NOMO-1 treated with DMSO at 0.1 percent for 48 hours (cell line): ENCODE data around the gene PPP2R5B.
A peak's percentile ranks its signal among the peaks of the same experiment; 100 is the strongest.

Experiments used
- DNase-seq: peaks from one replicate; lab custom pipeline; 2025; ENCODE audit not compliant: unreplicated experiment; lab: John Stamatoyannopoulos, UW

PPP2R5B gene

DNA sequence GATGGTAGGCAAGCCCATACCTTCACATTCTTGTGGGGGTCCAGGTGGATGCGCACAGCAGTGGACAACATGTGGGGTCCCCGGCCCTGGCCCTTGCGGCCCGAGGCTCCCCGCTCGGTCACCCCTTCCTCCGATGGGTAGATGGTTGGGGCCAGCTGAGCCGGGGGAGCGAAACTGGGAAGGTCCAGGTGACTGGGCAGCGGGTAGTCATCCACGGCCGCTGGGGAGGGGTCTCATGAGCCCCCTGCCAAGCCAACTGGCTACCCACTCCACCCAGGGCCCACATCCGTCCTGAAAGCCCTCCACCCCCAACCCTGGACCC, 18.2 kb upstream of the PPP2R5B start:
- DNase-seq = no peak

DNA sequence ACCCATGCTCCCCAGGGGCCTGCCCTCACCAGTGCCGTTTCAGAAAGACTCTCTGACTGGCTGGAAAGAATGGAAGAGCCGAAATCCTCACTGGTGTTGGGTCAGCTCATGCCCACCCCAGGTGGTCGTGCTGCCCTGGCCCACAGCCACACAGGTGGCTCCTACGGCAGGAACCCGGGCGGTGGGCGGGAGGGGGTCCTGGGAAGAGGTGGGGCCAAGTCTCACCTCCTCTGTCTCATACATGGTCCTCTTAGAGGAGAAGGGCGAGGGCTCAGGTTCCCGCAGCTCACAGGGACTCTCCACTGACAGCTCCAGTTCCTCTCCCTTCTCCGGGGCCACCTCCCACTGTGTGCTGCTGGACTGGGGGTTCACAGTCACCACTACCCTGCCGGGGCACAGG, 15.7 kb upstream of the PPP2R5B start:
- no peak for DNase-seq

DNA sequence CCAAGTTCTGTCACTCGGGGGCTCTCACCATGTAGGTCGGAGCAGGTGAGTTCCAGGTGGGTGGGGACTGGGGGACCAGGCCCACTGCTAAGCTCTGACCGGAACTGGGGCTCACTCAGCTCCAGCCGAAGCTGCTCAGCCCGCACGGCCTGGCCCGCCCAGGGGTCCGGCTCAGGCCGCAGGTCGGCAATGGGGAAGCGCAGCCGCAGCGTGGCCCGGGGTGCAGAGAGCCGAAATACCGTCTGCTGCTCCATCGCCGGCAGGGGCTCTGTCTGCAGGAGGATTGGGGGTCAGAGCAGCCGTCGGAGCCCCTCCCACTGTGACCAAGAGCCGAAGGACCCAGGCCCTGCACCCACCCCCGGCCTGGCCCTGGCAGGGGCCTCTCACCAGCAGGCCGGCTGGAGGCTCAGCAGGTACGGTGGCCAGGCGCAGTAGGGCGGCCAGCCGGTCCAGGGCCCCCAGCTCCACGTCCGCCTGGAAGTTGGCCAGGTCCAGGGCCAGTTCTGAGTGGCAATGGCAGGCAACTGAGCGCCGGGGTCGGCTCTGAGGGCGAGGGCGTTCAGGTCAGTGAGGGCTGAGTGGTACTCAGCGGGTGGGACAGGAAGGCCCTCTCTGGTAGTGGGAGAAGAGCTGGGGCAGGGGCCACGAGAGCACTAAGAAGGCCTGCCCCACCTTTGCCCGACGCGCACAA, 14.7 kb upstream of the PPP2R5B start:
- DNase-seq = no peak

DNA sequence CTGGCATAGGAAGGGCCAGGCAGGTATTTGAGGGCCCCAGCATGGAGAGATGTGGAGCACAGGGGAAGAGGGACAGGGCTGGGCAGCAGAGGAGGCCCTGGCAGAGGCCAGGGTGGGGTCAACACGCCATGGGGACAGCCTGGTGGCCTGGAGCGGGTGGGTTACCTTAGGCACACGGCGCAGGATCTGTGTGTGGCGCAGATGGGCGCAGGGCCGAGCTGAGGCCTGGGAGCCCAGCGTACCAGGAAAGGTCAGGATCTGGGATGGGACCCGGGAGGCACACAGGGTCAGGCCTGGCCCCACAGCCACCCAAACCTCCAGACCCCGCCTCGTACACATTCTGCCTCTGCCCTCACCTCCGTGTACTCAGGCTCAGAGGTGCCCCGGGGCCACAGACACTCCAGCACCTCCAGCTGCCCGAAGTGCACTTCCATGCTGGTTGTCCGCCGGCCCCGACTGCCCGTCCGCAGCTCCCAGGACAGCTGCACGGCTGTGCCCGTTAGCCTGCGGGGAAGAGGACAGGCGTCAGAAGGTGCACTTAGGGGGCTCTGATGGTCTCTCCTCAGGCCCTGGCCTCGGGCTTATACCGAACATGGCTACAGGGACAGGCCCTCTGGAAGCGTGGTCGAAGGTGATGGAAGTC, 13.9 kb upstream of the PPP2R5B start:
- no peak for DNase-seq

DNA sequence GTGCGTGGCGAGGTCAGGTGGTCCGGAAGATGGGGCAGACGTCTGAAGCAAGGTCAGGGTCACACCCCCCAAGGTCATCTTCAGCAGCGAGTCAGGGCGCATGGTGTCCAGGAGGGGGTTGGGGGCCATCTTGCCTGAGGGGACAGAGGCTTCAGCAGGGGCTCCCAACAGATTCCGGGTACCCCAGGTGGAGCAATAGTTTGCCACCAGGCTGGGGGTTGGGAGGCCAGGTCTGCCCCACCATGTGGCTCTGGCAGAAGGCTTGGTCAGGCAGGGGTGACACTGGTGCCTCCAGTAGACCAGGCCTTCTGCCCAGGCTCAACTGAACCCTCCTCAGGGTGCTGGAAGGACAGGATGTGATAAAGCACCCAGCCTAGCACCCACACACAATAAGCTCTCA, 13.3 kb upstream of the PPP2R5B start:
- no peak for DNase-seq

DNA sequence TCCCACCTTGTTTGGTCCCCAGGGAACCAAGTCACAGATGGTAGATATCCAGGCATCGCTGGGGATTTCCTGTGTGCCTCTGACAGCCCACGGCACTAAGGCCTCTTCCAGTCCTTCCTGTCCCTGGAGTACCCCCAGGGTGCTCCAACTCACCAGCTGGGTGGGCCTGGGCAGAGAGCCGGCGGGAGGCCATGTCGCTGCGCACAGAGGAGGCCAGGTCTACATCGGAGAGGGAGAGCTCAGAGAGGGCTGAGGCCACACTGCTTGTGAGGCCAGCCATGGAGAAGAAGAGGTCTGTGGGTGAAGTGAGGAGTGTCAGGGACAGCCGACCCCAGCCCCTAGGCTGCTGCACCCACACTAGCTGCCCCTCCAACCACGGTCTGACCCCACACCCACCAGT, 12.8 kb upstream of the PPP2R5B start:
- DNase-seq = no peak

DNA sequence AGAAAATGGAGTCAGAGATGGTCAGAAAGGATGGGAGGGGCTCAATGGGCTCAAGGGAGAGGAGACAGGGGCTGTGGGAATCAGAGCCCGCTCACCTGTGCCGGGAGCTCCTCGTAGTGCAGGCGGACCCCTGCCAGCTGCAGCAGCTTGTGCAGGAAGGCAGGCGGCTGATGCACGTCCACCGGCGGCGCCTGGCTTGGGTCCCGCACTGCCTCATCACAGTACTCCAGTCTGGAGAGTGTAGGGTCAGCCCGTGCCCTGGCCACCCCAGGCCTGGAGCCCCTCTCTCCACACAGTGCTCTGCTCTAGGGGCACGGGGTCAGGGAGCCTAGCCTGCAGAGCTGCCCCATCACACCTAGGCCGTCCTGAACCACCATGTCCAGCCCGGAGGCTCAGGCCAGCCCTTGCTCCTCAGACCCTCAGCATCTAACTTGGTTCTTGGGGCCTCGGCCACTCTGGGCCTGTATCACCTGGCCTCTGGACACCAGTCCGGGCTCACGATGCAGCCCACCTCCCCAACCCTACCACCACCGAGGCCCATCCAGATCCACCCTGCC, 11.2 kb upstream of the PPP2R5B start:
- no peak for DNase-seq

DNA sequence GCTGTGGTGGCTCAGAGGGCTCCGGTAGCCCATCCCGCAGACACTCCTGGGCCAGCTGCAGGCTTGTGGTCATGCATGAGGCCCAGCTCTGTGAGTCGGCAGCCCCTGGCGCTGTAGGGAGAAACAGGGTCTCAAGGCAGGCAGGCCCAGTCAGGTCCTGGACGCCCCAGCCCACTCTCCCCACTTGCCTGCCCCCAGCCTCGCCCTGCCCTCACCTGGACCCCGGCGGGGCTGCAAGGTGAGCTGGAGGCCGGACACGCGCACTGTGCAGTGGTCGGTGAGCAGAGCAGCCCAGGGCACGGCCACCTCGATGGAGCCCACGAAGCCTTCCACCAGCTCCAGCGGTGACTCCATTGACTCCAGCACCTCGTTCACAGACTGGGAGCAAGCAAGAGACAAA, 10.4 kb upstream of the PPP2R5B start:
- no peak for DNase-seq

DNA sequence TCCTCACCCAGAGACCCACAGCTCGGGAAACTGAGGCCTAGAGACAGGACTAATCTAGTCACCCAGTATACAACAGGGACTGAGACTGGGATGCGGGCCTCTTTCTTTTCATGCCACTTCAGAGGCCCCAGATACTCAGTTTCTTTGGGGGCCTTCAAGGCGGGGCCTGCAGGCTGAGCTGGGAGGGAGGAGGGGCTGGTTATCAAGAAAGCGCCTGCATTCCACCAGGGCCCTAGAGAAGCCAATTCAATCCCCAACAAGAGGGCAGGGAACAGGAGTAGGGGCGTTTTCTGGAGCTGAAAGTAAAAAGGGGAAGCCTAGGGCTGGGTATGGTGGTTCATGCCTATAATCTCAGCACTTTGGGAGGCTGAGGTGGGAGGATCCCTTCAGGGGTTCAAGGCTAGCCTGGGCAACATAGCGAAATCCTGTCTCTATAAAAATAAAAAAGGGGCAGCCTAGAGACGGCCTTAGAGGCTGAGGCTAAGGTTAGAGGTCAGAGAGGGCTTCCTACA, 9.1 kb upstream of the PPP2R5B start:
- no peak for DNase-seq

DNA sequence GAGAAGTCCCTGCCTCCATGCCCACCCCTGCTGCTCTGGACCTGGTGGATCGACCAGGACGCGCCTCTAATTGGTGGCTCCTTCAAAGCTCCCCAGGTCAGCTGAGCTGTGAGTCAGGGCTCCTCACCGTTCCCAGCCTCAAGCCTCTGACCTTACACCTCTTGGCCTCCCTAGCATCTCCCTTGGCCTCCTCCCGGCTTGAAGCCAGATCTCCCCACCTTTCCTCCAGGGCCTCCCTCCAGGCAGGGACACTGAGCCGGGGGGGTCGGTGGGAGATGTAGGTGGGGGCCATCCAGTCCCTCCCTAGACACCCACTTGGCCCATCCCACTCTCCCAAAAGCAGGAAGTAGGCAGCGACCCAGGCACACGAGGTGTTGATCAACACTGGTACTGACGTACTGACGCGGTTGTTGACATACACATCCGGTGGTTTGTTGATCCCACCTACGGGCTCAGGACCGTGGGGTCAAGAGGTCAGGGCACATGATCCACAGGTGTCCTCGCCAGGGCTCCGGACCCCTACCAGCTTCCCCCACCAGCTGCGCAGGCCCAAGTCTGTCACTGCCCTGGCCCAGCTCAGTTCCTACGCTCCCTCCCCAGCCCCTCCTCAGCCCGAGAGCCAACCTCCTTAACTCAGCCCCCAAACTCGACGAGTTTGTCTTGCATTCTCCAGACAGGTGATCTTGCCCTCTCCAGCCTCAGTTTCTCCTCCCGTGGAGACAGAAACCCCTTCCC, 8.3 kb upstream of the PPP2R5B start:
- DNase-seq = peak; percentile 22

DNA sequence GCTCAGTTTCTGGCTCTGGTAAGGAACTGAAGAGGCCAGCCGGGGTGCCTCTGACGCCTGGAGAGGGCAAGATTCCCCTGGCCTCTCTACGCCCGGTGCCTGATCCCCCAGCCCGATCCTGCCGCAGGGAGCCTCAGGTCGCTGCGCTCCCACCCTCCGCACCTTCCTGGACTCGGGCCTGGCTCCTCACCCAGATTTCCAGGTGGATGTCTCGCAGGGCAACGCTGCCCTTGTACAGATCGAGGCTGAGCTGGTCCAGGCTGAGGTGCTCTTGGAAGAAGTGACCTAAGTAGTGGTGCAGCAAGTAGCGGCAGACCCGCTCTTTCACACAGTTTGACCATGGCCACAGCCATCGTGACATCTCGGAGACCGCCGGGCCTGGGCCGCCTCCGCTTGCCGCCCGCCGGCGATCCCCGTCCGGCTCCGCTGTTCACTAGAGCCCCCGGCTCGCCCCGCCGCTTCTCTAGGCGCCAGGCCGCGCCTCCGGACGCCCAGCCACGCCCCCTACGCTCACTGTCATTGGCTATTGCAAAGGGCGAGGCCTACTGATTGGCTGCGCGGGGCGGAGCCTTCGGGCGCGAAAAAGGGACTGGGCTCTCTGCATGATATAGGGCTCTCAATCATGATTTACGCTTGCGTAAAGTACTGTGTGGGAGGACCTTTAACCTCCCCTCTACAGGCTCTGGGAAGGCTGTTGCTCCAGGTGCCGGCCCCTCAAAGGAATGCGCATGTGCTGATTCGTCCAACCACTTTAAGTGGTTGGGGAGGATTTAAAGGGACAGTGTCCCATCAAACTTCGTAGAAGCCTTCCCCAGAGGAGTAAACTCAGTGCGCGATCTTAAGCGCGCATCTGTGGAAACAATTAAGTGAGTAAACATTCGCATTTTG, 7.5 kb upstream of the PPP2R5B start, which contains the start of gene ATG2A:
Gene ATG2A, minus strand, starts transcription at position 435 of the 888 bp plus-strand sequence. Its CDS starts 74 bp downstream, at position 361.
- DNase-seq = peak; percentile 100

DNA sequence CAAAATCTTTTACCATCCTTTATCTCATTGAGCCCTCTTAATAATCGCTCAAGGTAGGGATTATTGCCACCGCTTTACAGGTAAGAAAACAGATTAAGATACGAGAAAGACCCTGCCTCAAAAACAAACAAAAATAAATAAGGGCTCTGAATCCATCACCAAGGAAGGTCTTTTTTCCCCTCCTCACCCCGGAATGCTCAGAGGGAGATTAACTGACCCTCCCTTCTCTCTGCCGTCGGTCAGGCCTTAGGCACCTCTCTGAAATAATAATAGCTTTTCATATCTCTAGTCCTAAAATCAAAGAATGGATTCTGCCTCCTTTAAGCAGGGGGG, 6.9 kb upstream of the PPP2R5B start:
- DNase-seq = no peak

DNA sequence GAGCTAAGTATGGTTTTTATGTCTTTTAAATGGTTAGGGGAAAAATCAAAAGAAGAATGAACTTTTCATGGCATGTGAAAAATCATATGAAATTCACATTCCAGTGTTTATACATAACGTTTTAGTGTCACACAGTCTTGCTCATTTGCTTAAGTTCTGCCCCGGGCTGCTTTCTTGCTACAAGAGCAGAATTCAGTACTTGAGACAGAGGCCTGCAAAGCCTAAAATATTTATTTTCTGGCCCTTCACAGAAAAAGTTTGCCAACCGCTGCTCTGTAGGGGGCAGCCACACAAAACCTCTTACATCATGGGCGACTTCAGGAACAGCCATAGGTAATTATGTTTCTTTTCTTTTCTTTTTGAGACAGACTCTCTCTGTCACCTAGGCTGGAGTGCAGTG, 6.5 kb upstream of the PPP2R5B start:
- peak; percentile 59 for DNase-seq

DNA sequence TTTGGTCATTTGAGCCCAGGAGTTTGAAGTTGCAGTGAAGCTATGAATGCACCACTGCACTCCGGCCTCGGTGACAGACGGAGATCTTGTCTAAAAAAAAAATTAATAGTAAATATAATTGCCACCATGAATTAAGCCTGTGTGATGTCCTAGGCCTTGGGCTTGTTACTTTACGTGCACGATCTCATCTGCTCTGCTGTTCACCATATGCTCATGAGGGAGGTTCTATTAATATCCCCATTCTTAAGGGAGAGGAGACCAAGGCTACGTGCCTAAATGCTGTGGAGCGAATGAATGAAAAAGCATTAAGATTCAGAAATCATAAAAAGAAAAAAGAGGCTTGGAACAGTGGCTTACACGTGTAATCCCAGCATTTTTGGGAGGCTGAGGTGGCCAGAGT, 4.9 kb upstream of the PPP2R5B start:
- DNase-seq = no peak

DNA sequence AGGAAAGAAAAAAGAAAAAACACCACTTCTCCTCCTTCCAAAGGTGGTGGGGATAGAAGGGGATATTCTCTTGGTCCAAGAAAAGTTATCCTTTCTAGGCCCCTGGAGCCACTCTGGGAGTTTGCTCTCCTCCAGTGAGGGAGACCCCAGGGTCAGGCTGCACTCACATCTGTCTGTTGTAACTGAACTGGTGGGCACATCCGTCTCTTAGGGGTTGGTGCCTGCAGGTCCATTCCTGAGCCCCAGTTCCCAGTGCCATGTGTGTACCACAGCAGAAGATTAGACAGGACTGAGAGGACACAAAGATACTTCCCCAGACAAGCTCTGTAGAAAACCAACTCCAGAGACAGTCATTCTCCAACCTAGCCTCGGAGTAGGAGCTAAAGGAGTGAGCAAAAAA, 4.4 kb upstream of the PPP2R5B start:
- DNase-seq = no peak

DNA sequence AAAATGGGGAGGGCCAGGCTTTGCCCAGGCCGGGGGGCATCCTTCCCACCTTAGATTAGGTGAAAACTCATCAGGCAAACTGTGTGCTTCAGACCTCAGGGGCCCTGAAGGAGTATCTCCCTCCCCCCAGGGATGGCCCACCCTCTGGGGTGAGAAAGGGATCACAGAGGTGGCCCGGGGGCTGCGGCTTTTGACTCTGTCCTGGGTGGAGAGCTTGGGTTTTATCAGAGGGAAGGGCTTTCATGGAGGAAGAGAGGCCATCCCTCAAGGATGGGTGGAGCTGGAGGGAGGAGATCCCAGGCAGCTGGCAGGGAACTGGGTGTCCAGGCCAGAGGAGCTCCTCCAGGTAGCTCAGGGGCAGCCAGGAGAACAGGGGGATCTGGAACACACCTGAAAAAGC, 3.1 kb upstream of the PPP2R5B start:
- DNase-seq = no peak

DNA sequence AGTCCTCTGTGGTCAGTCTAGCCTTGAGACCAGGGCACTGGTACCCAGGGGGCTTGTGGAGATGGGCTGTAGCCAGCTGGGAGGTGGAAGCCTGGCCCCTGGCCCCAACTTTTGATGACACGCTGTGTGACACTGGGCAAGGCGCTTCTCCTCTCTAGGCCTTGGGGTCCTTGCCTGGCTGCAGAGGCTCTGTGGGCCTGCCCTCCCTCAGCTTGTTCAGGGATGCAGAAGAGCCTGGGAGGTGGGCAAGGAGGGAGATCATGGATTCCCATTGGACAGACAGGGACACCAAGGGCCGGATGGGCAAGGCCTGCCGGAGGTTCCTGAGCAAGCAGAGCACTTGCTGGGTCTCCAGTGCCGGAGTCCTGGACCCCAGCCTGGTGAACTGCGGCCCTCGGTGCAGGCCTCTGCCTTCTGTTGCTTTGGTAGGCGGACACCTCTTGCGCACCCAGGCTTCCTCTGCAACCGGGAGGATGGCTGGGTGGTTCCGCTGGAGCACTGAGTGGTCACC, 1.3 kb upstream of the PPP2R5B start:
- no peak for DNase-seq

DNA sequence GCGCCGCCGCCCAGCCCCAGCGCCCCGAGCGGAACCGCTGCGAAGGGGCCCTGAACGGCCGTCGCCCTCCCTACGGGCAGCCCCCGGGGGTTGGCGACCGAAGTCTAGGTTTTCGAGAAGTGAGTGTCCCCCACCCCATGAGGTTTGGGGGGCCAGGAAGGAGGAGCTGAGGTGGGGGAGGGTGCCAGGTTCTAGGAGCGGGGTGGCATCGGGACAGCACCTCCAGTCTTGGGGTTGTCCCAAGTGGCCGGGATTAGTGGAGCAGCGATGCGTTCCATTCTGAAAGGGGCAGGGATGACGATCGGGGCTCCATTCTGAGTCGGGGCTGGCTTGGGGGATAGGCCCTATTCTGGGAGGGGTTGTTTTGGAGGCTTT, 408 bp downstream of the PPP2R5B start:
- no peak for DNase-seq

DNA sequence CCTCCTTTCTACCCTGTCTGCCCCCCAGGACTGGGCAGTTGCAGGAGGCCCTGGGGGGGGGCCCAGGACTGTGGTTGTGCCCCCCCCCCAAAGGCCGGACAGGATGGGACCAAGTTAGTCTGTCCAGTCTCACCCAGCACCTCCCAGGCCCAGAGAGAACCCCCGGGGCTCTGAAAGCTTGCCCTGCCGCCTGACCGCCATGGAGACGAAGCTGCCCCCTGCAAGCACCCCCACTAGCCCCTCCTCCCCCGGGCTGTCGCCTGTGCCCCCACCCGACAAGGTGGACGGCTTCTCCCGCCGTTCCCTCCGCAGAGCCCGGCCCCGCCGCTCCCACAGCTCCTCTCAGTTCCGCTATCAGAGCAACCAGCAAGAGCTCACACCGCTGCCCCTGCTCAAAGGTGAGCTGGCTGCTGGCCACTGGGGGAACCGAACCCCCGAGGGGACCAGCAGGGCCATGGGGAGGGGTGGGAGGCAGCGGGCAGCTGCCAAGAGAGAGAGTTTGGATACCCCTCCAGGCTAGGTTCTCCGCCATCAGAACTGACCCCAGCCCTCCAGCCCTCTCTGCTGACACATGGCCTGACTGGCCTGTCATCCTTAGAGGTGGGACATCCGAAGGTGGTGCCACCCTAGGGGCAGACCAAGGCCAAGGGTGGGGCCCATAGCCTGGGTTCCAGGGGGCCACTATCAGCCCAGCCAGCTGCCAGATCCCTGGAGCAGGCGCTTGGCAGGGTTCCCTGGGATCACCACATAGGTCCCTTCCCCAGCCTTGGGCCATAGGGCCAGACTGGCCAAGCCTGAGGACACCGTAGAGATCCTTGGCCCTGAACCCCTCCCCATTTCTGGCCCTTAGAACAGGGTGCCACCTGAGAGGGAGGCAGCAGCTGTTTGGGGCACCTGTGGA, 1.3 kb downstream of the PPP2R5B start:
- DNase-seq = no peak

DNA sequence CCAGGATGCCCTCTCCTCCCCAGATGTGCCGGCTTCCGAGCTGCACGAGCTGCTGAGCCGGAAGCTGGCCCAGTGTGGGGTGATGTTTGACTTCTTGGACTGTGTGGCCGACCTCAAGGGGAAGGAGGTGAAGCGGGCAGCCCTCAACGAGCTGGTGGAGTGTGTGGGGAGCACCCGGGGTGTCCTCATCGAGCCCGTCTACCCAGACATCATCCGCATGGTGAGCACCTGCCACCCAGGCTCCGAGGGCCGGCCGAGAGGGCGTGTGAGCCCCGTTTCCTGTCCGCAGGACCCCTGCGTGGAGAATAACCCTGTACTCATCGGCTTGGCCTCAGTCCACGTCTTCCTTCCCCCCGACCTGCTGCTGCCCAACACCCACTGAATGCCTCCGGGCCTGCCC, 2.2 kb downstream of the PPP2R5B start:
- no peak for DNase-seq
